NCI-H82 treated with DMSO at 0.1 percent for 48 hours (cell line): Measurements from ENCODE around the gene CHN2.
A peak's percentile ranks its signal among the peaks of the same experiment; 100 is the strongest.

Source experiments
- DNase-seq: peaks from one replicate; lab custom pipeline; 2025; ENCODE audit not compliant: unreplicated experiment; lab: John Stamatoyannopoulos, UW

The CHN2 gene

DNA sequence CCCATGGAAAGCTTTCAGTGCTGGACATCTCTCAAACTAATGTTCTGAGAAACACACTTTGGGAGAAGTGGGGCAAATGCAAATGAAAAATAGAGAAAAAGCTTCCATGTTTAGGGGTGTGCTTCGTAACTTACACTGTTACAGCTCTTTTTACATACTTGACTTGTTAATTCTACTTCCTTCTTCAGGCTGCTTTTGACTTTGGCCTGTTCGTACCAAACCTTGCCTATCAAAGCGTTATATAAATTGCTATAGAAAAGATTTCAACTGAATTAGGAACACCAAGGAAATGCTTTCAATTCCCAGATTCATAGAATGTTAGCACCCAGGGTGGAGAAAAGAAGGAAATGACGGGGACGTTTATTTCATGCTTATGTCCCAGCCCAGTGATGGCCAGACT is 228.3 kb downstream of the CHN2 start:
- DNase-seq = no peak

DNA sequence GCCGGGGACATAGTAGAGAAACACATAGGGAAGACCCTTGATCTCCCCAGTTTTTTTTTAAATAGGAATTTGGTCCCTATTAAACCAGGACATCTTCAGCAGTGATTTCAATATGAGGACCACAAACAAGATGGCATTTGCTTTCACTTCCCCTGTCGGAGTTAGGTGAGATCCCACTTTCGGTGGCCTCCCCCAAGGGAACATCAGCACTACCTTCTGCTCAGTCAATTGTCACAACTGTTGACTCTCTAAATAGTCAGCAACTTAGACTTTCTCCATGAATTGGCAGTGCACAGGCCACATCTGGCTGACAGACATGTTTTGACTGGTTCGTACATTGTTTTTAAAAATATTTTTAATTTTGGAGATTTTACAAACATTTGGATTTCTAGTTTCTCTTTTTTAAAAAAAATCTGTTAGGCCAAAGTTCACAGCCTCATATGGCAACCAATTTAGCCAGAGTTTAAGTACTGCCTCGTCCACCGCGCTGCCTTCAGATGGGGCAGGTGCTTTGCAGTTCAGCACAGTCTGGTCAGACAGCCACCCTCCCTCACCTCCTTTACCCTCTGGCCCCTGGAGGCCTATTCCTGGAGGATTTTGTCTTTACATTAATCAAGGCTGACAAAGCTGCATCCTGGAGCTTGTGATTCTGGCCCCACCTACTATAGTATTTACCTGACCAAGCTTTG is 229.9 kb downstream of the CHN2 start:
- DNase-seq = peak; percentile 68

DNA sequence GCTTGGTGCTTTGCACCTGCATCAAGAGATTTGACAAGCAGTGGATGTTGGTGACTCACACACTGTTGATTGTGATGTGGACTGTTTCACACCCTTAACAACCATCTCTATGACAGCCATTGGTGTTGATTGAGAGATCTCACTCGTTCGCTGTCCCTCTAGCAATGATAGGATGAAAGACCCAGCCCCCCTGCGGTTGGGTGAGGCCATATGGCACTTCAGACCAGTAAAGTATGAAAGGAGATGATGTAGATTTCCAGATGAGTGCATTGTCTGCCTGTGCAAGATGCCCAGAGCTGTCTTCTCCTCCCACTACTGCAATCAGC is 230.4 kb downstream of the CHN2 start:
- DNase-seq = peak; percentile 70

DNA sequence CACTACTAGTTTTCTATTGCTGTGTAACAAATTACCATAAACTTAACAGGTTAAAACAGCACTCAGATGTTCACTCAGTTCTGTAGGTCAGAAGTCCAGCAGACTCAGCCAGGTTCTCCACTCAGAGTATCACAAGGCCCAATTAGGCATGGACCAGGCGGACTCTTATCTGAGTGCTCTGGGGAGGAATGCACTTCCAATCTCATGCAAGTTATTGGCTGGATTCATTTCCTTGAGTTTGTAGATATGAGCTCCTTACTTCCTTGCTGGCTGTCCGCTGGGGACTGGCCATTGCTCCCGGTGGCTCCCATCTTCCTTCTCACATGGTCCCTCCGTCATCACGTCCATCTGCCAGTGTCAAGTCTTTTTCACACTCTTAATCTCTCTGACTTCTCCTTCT is 232.0 kb downstream of the CHN2 start:
- DNase-seq = no peak

DNA sequence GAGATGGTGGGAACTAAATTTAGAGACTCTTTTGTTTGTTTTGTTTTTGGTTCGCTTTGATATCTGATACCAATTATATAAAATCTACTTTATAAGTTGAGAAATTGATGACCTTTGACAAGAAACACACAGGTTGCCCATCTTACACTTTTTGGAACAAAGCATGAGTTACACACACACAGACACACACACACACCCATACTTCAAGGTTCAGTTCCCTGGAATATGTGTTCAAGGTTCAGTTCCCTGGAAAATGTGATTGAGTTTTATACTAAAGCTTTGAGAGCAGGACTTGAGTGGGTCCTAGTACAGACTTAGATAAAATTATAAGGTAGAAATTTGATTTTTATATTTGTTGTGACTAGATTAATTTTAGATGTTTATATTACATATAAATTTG is 234.8 kb downstream of the CHN2 start:
- DNase-seq = no peak

DNA sequence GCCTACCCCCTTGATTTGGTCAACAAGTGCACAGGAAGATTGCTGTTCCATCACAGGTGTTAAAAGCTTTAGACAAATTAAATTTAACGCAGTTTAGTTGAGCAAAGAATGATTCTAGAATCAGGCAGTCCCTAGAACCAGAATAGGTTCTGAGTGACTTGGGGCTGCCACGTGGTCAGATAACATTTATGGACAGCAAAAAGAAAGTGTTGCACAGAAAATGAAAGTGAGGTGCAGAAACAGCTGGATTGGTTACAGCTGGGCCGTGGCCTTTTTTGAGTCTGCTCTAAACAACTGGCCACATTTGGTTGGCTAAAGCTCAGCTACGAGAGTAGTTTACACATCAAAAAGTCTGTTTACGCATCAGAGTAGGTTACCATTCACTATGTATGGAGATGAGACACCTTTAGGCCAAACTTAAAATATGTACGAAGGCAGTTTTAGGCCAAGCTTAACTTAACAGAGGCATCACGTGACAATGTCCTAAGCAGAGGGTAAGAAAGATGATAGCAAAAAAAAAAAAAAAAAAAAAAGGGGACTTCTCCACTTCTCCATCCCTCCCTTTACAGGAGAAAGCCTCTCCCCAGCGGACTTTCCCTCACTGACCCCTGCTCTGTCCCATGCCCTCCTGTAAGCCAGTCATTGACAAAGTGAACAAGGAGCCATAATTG is 235.8 kb downstream of the CHN2 start:
- DNase-seq = no peak

DNA sequence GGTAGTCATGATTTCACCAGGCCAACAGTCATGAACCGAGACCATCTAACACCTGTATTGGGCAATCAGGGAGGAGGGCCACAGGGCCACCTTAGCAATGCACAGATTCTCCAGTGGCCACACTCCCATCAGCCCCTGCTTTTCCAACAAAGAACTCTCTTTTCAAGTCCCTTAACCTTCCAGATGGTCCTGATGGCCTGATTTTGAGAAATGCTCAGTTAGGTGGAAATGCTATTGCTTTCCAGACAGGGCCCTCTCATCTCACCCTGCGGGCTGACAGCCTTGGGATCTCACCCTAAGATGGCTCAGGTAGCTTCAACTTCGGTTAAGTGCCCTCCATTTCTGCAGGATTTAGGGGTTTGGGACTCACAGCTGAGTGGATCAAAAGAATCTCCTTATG is 237.1 kb downstream of the CHN2 start:
- DNase-seq = no peak

DNA sequence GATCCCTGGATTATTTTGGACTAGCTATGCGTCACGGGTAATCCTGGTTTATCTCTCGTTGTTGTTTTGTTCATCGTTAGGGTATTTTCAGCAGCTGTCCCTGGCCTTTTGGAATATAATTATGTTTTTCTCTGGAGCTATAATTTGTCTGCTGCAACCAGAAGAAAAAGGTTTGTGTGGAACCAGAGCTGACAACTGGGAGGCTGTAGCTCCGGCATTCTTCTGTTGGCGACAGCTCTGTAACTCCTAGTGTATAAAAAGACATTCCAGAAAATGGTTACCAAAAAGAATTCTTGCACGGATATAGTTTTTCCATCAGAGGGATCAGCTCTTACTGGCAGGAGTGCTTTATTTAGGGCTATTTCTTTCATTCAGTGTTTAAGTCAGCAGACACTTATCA is 238.1 kb downstream of the CHN2 start:
- DNase-seq = no peak

DNA sequence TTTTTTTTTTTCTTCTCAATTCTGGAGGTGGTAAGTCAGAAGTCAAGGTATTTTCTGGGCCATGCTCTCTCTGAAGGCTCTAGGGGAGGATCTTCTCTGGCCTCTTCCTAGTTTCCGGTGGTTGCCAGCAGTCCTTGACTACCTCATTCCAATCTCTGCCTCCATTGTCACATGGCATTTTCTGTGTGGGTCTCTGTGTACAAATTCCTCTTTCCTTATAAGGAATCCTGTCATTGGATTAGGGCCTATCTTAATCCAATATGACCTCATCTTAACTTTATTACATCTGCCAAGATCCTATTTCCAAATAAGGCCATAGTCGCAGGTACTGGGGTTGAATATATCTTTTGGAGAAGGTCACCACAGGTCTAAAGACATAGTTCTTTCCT is 239.8 kb downstream of the CHN2 start:
- peak; percentile 94 for DNase-seq

DNA sequence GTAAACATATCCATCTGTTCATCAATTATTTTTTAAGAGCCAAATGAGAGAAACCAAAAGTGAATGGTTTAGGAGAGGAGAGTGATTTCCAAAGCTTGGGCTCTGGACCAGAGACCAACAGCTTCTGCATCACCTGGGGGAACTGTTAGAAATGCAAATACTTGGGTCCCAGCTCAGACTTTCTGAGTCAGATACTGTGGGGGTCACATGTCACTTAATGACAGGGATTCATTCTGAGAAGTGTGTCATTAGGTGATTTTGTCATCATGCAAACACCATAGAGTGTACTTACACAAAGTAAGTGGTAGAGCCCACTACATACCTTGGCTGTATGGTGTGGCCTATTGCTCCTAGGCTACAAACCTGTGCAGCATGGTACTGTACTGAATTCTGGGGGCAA is 240.6 kb downstream of the CHN2 start:
- no peak for DNase-seq

DNA sequence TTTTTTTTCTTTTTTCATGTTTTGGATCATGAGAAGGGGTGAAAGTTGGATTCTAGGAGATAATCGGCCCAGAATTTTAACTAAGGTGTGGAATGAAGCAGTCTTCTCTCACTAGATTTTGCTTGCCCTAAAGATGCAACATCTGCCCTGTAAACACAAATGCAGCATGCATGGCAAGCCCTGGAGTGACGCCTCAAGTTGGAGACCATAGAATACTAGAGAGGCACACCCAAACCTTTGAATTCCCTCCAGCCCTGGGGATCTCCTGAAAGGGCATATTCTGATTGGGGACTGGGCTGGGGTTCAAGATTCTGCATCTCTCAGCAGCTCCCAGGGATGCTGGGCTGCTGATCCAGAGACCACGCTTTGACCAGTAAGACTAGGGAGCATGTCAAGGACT is 241.3 kb downstream of the CHN2 start:
- no peak for DNase-seq

DNA sequence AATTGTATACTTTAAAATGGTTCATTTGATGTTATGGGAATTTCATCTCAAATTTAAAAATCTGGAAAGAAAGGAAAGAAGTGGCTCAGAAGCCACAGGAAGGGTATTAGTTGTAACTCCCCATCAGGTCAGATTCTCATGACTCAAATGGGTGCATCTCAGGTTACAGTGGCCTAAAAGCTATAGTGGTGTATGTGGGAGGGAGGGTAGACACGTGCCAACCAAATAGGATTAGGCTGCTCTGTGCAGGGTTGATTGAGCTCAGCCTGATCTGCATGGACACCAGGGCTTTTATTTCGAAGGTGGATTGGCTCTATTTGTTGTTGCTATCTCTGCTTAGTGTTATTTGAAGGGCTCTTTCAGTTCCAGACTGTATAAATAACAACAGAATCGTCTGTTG is 247.6 kb downstream of the CHN2 start:
- DNase-seq = peak; percentile 97

DNA sequence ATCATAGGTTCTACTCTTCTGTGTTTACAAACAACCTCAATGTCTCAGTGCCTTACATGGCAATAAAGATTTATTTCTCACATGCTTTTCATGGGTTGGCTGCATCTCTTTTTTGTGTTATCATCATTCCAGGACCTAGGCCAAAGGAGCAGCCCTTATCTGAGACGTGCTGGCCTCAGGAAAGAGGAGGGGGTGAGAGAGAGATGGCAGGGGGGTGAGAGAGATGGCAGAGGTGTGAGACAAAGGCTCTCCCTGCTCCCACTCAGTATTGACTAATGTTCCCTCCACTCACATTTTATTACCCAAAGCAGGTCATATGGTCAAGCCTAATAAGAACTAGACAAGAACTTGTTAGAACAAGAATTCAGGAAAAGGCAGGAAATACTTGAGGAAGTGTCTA is 249.0 kb downstream of the CHN2 start:
- DNase-seq = no peak

DNA sequence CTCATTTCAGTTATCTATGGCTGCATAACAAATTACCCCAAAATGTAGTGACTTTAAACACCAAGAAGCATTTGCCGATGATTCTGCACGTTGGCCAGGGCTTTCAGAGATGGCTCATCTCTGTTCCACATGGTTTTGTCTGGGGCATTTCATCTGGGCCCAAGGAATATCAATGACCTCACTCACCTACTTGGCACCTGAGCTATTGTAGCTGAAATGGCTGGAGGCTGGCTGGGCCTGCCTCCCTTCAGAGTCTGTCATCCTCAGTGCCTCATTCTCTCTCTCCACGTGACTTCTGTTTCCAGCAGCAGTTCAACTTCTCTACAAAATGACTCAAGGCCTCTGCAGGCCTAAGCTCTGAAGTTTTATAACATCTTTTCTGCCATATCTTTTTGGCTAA is 249.7 kb downstream of the CHN2 start:
- no peak for DNase-seq

DNA sequence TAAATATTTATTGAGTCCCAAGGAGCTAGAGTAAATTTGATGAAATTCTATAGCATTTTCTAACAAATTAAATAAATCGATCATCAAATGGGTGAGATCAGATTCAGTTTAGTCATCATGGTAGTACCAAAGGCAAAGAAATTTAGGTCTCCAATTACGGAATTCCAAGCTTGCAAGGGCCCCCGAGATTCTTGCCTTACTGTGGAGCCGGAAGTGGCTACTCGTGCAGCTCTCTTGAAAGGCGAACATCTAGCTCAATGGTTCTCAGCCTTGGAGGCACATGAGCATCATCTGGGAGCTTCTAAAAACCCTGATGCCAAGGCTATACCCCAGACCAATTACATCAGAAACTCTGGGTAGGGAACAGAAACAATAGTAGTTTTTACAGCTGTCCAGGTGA is 251.2 kb downstream of the CHN2 start:
- no peak for DNase-seq

DNA sequence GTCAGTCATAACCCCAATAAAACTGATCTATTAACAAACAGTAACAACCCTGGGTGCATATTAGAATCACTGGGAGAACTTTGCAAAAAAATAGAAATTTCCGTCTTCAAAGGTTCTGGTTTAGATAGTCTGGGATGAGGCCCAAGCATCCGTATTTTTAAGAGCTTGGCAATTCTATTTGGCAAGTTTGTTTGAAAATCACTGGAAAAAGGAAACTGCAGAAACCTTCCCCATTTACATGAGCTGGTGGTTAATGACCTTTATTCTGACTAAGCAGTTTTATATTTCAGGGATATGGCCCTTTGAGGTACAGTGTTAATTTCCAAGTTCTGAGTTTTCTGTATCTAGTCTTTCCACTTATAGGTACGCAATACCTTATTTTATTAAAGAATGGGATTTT is 253.3 kb downstream of the CHN2 start:
- no peak for DNase-seq

DNA sequence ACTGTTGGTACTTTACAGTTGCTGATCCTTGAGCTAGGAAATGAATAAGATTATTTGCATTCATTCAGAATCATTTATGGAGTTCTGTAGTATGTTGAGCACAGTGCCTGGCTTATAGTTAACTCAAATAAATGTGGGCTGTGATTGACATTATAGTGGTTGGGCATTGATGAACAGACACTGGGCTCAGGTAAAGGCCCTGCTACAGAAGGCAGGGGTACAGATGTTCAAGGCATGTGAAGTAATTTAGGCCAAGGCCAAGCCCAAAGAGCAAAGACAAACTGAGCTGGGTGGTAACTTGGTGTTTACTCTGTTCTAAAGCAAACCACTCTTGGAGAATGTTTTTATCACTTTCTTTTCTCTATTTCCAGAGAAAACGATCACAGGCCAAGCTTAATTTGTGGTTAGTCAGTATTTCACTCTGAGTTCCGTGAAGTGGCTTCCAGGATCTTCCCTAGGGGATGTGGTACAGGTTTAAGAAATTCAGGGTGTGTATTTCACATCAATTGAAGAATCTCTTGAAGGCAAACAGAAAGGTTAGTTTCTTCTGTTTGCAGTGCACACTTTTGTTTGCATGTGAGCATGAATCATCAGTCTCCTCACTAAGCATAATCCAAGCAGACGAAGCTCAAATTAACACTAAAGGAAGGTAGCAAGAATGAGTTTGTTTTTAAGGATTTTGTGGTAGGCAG is 255.1 kb downstream of the CHN2 start:
- no peak for DNase-seq

DNA sequence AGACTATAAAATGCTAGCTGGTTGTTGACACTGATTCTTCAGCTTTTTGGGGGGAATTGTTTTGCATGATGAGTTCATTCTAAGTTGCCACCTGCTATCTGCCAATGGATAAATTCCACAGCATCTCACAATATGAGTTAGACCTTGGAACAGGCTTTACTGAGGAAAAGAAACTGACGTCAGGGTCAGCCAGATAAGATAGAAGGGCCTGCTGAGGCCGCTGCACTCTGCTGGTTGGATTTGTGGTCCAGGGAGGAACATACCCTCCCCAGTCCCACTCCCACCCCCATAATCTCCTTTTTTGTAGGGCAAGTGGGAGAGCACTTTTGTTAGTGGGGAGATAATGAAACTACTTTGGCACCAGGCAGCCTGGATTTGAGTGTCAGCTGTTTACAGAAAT is 258.4 kb downstream of the CHN2 start:
- DNase-seq = no peak

DNA sequence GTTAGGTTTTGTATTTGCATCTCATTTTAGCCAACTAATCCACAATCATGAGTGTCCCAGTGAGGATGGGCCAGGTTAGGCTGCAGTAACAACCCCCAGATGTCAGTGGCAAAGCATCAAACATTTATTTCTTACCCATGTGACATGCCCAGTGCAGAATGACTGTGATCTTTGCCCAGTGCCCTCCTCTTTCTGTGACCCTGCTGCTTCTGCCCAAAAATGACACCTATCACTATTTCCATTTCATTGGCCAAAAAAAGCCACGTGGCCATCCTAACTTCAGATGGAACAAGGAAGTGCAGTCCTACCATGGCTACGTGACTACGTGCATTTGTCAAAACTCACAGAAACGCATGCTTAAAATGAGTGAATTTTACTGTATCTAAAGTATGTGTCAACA is 259.9 kb downstream of the CHN2 start:
- DNase-seq = no peak

DNA sequence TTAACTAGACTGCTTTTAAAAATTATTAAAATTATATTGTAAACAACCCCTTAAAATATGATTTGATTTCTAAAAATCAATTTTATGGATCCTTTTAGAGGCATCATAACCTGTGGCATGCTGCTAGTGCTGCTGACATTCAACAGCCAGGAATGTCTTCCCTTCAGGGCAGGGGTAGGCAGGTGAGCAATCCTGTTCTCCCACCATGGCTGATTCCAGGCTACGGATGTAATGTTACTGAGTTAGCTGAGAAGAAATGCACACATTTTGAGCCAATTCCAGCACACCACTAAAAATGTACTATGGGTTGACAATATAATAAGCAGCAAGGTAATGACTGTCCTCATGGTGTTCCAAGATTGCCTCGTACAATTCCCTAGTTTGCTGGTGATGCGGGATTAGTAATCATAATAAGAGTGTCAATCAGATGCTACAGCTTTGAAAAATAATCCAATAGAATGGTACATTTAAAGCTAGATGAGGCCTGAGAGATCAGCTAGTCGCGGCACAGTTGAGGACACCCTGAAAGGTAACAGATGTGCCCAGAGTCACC is 260.4 kb downstream of the CHN2 start:
- peak; percentile 53 for DNase-seq

DNA sequence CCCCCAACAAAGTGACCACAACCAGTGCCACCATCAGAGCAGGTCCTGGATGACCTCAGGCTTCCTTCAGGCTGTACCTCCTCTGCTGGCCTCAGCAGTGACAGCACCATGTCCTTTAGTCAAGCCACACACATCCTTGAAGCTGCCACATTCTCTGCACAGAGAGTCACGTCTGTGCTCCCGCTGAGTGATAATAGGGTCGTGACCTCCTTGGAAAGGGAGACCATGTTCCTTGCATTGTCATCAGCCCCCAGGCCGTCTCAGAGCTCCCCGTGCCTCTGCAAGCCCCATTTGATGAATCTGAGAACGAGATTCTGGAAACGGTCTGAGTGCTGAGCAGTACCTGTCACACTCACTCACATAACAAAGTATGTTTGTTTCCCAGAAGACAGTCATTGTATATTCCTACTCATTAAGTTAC is 262.6 kb downstream of the CHN2 start:
- no peak for DNase-seq

DNA sequence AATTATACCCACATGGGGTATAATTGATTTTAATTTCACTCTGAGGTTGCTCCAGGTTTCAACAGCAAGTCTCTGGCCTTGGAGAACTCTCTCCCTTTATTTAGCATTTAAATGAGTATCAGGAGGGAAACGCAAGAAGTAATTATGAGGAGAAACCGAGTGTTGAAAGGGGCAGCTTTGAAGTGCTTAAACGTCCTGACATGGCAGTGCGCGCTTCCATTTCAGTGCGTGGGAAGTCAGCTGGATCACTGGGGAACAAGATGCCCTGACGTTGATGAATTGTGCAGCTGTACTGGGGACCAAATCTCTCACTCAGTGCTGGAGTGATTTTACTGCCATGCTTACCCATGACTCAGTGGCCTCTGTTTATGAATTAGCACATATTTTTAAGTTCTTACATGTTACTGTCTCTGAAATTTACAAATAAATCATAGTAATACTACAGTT is 263.0 kb downstream of the CHN2 start:
- no peak for DNase-seq
